ENCODE data around the gene GMPPA. TPM values are rescaled to one million over a fixed set of nuclear protein-coding genes. Genes with fewer than 3 reads are reported as not detected.

GMPPA gene
- total RNA-seq, 1 donor = 32.0 TPM

- no peak for DNase-seq (ENCODE audit: low read depth in 2 of 3, low spot score in 2 of 3)
These were observed 15.0 kb upstream of the GMPPA start for GRCh38 chr2:219483451-219484342.

GRCh38 chr2:219484343-219485200 is 14.1 kb upstream of the GMPPA start:
- DNase-seq (ENCODE audit: low read depth in 2 of 3, low spot score in 2 of 3) = no peak

DNA sequence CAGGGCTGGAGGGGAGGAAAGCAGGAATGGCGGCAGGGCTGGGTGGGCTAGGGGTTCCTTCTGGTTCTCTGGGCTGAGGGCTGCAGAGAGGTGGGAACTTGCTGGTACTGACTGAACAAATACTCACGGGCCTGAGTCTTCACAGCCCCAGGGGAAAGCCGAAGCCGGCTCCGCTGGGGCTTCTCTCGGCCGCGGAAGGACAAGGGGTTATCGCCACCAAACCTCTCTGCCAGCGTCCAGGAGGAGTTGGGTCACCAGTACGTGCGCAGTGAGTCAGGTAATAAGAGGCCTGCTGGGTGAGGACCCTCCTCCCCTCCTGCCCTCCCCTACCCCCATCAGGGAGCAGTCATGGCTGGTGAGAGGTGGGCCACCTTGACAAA is 13.5 kb upstream of the GMPPA start:
- no peak for DNase-seq (ENCODE audit: low read depth in 2 of 3, low spot score in 2 of 3)

DNA sequence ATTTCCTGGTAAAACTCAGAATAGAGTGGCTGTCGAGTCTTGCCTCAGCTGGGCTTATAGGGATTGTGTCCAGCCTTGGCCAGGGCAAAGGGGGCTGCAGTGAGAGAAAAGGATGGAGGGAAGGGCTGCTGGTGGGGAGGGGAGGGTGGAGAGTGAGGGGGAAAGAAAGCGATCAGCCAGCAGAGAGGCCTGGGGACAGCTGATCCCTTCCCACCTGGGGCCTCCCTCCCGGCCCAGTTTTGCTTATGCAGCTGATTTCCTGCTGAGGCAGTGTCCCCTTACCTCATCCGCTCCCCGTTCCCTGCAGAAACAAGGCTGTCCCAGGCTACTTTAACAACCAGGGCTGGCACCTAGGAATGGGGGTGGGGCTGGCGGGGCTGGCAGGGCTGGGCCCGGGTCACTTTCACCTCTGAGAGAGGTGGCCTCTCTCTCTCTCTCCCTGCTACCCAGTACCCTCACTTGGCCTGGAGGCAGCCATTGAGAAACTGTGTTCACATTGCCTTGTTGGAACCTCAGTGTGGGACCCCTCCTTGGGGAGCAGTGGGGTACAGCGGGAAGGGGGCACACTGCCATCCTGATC is 12.2 kb upstream of the GMPPA start:
- no peak for DNase-seq (ENCODE audit: low read depth in 2 of 3, low spot score in 2 of 3)

DNA sequence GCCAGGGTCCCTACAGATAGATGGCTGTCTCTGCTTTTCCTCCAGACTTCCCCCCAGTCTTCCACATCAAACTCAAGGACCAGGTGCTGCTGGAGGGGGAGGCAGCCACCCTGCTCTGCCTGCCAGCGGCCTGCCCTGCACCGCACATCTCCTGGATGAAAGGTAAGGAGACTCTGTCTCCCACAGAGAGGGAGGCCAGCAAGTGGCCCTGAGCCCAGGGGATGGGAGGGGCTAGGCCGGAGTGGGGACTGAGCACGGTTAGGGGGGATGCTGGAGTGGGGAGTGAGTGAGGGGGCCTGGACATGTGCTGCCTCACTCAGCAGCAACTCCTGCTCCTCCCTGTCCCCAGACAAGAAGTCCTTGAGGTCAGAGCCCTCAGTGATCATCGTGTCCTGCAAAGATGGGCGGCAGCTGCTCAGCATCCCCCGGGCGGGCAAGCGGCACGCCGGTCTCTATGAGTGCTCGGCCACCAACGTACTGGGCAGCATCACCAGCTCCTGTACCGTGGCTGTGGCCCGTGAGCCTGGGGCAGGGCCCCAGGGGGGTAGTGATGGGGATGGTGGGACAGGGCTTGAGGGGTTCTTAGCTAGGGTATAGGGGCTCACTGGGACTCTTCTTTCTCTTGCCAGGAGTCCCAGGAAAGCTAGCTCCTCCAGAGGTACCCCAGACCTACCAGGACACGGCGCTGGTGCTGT is 10.4 kb upstream of the GMPPA start:
- no peak for DNase-seq (ENCODE audit: low read depth in 2 of 3, low spot score in 2 of 3)

DNA sequence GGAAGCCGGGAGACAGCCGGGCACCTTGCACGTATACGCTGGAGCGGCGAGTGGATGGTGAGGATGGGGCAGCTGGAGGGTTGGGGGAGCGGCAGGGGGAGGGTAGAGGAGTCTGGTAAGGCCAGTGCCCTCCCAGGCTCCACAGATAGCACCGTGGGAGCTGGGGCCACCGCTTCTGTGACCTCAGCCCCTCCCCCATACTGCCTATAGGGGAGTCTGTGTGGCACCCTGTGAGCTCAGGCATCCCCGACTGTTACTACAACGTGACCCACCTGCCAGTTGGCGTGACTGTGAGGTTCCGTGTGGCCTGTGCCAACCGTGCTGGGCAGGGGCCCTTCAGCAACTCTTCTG is 9.9 kb upstream of the GMPPA start:
- no peak for DNase-seq (ENCODE audit: low read depth in 2 of 3, low spot score in 2 of 3)

GRCh38 chr2:219489315-219489714 is 9.4 kb upstream of the GMPPA start:
- no peak for DNase-seq (ENCODE audit: low read depth in 2 of 3, low spot score in 2 of 3)

GRCh38 chr2:219490186-219490585 is 8.5 kb upstream of the GMPPA start:
- DNase-seq (ENCODE audit: low read depth in 2 of 3, low spot score in 2 of 3) = no peak

DNA sequence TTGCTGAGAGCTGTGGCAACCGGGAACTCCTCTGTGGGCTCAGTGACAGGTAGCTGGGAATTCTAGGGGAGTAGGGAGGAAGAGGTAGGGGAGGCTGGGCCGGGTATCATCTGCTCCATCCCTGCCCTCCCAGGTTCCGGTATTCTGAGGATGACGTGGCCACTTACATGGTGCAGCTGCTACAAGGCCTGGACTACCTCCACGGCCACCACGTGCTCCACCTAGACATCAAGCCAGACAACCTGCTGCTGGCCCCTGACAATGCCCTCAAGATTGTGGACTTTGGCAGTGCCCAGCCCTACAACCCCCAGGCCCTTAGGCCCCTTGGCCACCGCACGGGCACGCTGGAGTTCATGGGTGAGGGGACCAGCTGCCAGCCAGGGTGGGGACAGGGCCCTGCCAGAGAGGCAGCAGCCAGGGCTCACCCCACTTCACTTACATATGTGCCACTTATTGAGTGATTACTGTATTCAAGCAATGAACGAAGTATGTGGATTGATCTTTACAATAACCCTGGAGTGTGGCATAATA is 8.0 kb upstream of the GMPPA start:
- no peak for DNase-seq (ENCODE audit: low read depth in 2 of 3, low spot score in 2 of 3)

DNA sequence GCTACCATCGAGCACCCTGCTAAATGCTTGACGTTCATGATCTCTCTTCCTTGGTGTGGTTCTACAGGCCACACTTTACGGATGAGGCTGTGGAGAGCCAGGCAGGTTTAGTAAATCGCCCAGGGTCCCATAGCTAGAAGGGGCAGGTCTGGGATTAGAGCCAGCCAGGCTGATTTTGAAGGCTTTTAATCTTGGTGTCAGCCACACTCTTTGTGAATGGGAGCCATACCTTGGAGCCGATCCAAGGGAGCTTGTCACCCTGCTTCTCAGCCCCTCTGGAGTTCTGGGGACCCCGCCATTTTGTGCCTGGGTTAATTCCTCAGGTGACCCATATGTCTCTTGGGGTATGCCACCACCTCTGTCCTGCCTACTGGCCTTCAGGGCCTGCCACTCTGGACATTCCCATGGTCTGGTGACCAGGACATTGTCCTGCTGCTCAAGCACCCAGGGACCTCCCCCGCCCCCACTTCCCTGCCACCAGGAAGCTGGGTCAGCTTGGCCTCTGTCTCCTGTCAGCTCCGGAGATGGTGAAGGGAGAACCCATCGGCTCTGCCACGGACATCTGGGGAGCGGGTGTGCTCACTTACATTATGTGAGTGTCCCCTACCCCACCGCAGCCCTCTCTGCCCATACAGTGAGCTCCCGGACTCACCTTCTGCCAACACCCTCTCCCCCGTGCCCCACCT is 7.3 kb upstream of the GMPPA start:
- DNase-seq (ENCODE audit: low read depth in 2 of 3, low spot score in 2 of 3) = no peak

DNA sequence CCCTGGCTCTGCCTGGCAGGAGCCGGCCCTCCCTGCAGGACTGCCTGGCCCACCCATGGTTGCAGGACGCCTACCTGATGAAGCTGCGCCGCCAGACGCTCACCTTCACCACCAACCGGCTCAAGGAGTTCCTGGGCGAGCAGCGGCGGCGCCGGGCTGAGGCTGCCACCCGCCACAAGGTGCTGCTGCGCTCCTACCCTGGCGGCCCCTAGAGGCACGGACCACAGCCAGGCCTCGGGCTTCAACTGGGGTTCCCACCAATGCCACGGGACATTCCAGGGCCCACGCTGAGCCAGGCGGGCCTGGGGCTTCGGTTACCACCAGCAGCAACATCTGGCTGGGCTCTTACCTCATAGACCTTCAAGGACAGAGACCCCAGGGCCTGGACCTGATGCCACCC is 6.1 kb upstream of the GMPPA start:
- no peak for DNase-seq (ENCODE audit: low read depth in 2 of 3, low spot score in 2 of 3)

GRCh38 chr2:219493086-219493485 is 5.6 kb upstream of the GMPPA start:
- no peak for DNase-seq (ENCODE audit: low read depth in 2 of 3, low spot score in 2 of 3)

GRCh38 chr2:219494952-219495530 is 3.6 kb upstream of the GMPPA start:
- DNase-seq (ENCODE audit: low read depth in 2 of 3, low spot score in 2 of 3) = no peak

DNA sequence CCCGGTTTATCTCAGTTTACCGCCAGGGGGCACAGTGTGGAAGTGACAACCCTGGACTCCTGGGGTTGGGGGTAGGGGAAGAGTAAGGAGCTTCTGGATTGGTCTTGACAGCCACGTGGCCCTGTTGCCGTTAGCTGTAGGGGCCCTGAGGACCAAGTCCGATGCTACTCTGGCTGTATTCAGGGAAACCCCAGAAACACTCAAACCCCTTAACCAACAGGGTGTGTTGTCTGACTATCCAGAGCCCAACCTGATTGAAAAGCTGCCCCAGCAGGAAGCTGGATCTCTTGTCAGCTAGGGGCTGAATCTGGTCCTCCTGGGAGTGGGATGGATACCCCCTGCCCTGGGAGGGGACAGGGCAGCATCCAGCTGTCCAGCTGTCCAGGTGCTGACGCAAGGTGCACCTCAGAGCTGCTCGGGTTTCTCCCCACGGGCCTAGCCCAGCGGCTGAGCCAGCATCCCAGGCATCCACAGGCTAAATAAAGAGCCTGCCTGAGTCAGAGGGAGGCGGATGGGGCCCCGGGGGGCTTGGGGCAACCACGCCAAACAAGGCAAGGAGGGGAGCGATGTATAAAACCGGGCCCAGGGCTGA is 3.1 kb upstream of the GMPPA start:
- DNase-seq (ENCODE audit: low read depth in 2 of 3, low spot score in 2 of 3) = peak in 2 of 3 donors; percentile 75 to 84

GRCh38 chr2:219496247-219496824 is 2.4 kb upstream of the GMPPA start:
- DNase-seq (ENCODE audit: low read depth in 2 of 3, low spot score in 2 of 3) = no peak

DNA sequence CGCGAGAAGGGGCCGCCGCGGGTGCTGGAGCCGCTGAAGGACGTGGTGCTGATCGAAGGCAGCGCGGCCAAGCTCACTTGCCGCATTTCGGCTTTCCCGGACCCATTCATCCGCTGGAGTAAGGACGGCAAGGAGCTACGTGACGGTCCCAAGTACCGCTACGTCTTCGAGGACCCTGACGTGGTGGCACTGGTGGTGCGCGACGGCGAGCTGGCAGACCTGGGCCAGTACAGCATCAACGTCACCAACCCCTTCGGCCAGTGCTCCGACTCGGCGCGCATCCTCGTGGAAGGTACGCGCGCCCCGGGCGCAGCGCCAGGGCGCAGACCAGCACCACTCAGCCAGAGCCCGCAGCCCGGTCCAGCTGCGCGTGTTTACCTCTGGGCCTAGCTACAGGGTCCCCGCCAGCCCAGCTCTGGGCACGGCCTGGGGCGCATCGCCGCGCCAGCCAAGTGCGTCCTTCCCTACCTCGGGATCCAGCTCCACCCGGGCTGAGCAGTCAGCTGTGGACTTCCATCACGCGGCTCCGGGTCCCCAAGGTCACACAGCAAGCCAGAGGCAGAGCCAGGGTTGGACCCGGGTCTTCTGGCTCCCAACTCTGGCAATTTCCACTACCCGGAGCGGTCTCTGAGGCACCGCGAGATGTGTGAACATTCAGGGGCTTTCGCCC is 1.7 kb upstream of the GMPPA start:
- DNase-seq (ENCODE audit: low read depth in 2 of 3, low spot score in 2 of 3) = no peak

DNA sequence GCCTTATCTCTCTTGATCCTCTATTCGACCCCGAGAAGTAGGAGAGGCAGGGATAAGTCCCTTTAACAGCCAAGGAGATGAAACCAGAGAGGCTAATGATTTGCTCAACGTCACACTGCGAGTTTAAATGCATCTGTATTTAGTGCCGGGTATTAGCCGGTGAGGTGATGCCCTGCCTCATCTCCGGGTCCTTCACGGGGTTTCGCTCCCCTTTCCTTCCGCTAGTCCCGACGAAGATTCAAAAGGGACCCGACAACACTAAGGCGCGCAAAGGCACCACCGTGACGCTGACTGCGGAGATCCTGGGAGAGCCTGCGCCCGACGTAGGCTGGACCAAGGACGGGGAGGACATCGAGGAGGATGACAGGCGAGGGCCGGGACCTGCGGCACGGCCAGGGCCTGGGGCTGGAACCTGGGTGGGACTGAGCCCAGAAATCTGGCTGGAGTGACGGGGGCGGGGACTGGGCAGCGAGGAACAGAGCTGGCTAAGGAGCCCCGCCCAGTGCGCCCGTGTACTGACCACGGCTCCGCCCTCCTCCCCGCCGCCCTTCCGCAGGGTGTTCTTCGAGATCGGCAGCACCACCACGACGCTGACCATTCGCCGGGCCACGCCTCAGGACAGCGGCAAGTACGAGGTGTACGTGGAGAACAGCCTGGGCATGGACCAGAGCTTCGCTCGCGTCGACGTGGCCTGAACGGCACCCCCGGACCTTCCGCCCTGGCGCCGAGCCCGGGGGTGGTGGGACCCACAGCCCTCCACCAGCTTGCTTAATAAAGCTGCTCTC is 1.0 kb upstream of the GMPPA start:
- DNase-seq (ENCODE audit: low read depth in 2 of 3, low spot score in 2 of 3) = no peak

- DNase-seq (ENCODE audit: low read depth in 2 of 3, low spot score in 2 of 3) = no peak
These were observed 292 bp downstream of the GMPPA start for GRCh38 chr2:219499058-219499307.

All from hematopoietic multipotent progenitor cell (in vitro differentiated cells).